Left lung (tissue), 10 donors: ENCODE results near the gene RORC. TPM values are rescaled to one million over a fixed set of nuclear protein-coding genes. Genes with fewer than 3 reads are reported as not detected.
A peak's percentile ranks its signal among the peaks of the same experiment; 100 is the strongest.

Source experiments
- ATAC-seq: fragments of 200-7000 bp; cut with Tn5 transposase; one replicate; pipeline ENCODE4 v1.9.1; 2020; ENCODE audit warnings: moderate library complexity
- DNase-seq, 4 donors: peaks; one replicate each; pipeline ENCODE4 v3.0.0-alpha.2; 2013 to 2020
- H3K27ac ChIP-seq, 2 donors: fragments of 200-600 bp; sonication (generic) in 1 of 2; one replicate each; pipeline versions ENCODE4 v1.5.0 to v1.8.0; 2020 to 2021
- H3K27me3 ChIP-seq, 2 donors: fragments of 200-600 bp; sonication (generic) in 1 of 2; one replicate each; pipeline versions ENCODE4 v1.5.0 to v1.8.0; 2020 to 2021
- H3K36me3 ChIP-seq, 2 donors: fragments of 200-600 bp; sonication (generic) in 1 of 2; one replicate each; pipeline versions ENCODE4 v1.5.0 to v1.8.0; 2020 to 2021
- H3K4me1 ChIP-seq, 2 donors: fragments of 200-600 bp; one replicate each; pipeline ENCODE4 v1.8.0; 2021
- H3K4me3 ChIP-seq, 2 donors: fragments of 200-600 bp; sonication (generic) in 1 of 2; one replicate each; pipeline versions ENCODE4 v1.5.0 to v1.8.0; 2020 to 2021; ENCODE audit warnings: mild to moderate bottlenecking in 1 of 2
- H3K9me3 ChIP-seq, 2 donors: fragments of 200-600 bp; sonication (generic) in 1 of 2; one replicate each; pipeline versions ENCODE4 v1.5.0 to v1.8.0; 2020 to 2021
- CTCF ChIP-seq, 2 donors: fragments of 200-600 bp; sonication (generic) in 1 of 2; IDR thresholded peaks; one replicate each; pipeline versions ENCODE4 v1.5.0 to v1.8.0; 2021; ENCODE audit warnings: antibody characterized with exemption in 2 of 2
- intact Hi-C, 2 donors: fragments of 100-400 bp; cut with DNase I; formaldehyde crosslinking; loops; one replicate each; pipeline versions ENCODE4 v1.11.2 to v1.14.2; 2022
- polyA plus RNA-seq, 6 donors: library from polyadenylated mRNA; unstranded; fragments of 120-200 nt; gene quantifications; one replicate each; pipeline ENCODE4 v1.2.1, GENCODE V29; 2013; ENCODE audit not compliant: insufficient read length in 6 of 6
- total RNA-seq, 2 donors: library from RNA; stranded (reverse); fragmentation: NEBNext Ultra II Directional; extraction: Animal tissue kit (Norgen Biotek cat#: 25700); gene quantifications; one replicate each; pipeline ENCODE4 v1.2.1, GENCODE V29; 2021
- donor health status: DM: no; HTN: yes; CAD: no.
- donor health status: DM: no; HTN: no; CAD: no.

RORC gene
- total and polyA plus RNA-seq, 8 donors = 5.4 to 11.8 (median 10.3) TPM

GRCh38 chr1:151849126-151849525, 17.5 kb upstream of the RORC start:
- intact Hi-C loops = no loop called here
- TF ChIP-seq CTCF (IDR thresholded peaks at IDR 0.05) = no peak

GRCh38 chr1:151847867-151848596, 16.4 kb upstream of the RORC start:
- DNase-seq (peak in 2 of 4 donors; percentile 81 to 84), ATAC-seq (no peak)
- Histone ChIP-seq H3K27ac (no peak overlapping the region), H3K4me3 (no peak overlapping the region), H3K36me3 (no peaks in the 10 kb centered on the region), H3K27me3 (peaks cover 0 to 25% of the 10 kb centered on the region in 2 donors), H3K9me3 (no peaks in the 10 kb centered on the region), H3K4me1 (peaks cover 3 to 10% of the 10 kb centered on the region in 2 donors)
- TF ChIP-seq CTCF (IDR thresholded peaks at IDR 0.05) = no peak
- intact Hi-C loops = no loop called here

More at GRCh38 chr1:151849126-151849525, 17.5 kb upstream of the RORC start:
- Histone ChIP-seq H3K9me3 (no peaks in the 10 kb centered on the region), H3K36me3 (no peaks in the 10 kb centered on the region), H3K27me3 (peaks cover 0 to 25% of the 10 kb centered on the region in 2 donors), H3K4me1 (peaks cover 3 to 10% of the 10 kb centered on the region in 2 donors), H3K27ac (no peak overlapping the region), H3K4me3 (no peak overlapping the region)
- peak; percentile 26 for ATAC-seq
- no peak for DNase-seq

- intact Hi-C loops = no loop called here
- Histone ChIP-seq H3K36me3 (no peaks in the 10 kb centered on the region), H3K27ac (no peak overlapping the region), H3K4me3 (no peak overlapping the region), H3K27me3 (peaks cover 0 to 18% of the 10 kb centered on the region in 2 donors), H3K4me1 (peaks cover 3 to 10% of the 10 kb centered on the region in 2 donors), H3K9me3 (no peaks in the 10 kb centered on the region)
- no peak for TF ChIP-seq CTCF (IDR thresholded peaks at IDR 0.05)
- ATAC-seq (no peak), DNase-seq (no peak)
These were observed 15.2 kb upstream of the RORC start for GRCh38 chr1:151846686-151847237.

- no peak for ATAC-seq
- H3K36me3 ChIP-seq = no peaks in the 10 kb centered on the region
- peaks cover 3 to 10% of the 10 kb centered on the region in 2 donors for H3K4me1 ChIP-seq
- H3K27ac ChIP-seq = no peak overlapping the region
- no peak for DNase-seq
- peaks cover 0 to 23% of the 10 kb centered on the region in 2 donors for H3K27me3 ChIP-seq
- no peak for TF ChIP-seq CTCF (IDR thresholded peaks at IDR 0.05)
- intact Hi-C loops = no loop called here
- H3K4me3 ChIP-seq = no peak overlapping the region
- H3K9me3 ChIP-seq = no peaks in the 10 kb centered on the region
These were observed 14.5 kb upstream of the RORC start for GRCh38 chr1:151846062-151846568.

- DNase-seq = no peak
- H3K27me3 ChIP-seq = peaks cover 12 to 45% of the 10 kb centered on the region in 2 donors
- H3K36me3 ChIP-seq = no peaks in the 10 kb centered on the region
- ATAC-seq = no peak
- peaks cover 13 to 21% of the 10 kb centered on the region in 2 donors for H3K4me1 ChIP-seq
- no peak overlapping the region for H3K4me3 ChIP-seq
- no peak for TF ChIP-seq CTCF (IDR thresholded peaks at IDR 0.05)
- intact Hi-C loops = no loop called here
- H3K9me3 ChIP-seq = no peaks in the 10 kb centered on the region
- H3K27ac ChIP-seq = no peak overlapping the region
These were observed 11.8 kb upstream of the RORC start for GRCh38 chr1:151843398-151843797.
